HepG2 (cell line): ENCODE results near the gene PSENEN. TPM values are rescaled to one million over a fixed set of nuclear protein-coding genes. Genes with fewer than 3 reads are reported as not detected.

Experiments used
- ATAC-seq: fragments of 200-7000 bp; cut with Tn5 transposase; 3 replicates; pipeline ENCODE4 v1.9.1; 2020; ENCODE audit warnings: mild to moderate bottlenecking, moderate library complexity
- BruUV-seq: library from RNA; stranded (reverse); fragments of 400-500 nt; replicated peaks from 2 replicates; lab custom pipeline; 2021; lab: Mats Ljungman, UMichigan
- CTCF ChIA-PET: fragments of 300-600 bp; formaldehyde crosslinking; extraction: SDS; loops from one replicate; lab custom pipeline; 2021; ENCODE audit warnings: low total read pairs, inconsistent platforms, low intra/inter-chr PET ratio; lab: Yijun Ruan, JAX
- POLR2A ChIA-PET: fragments of 350-600 bp; sonication (Branson Sonifier 250); formaldehyde crosslinking; loops from one replicate; lab custom pipeline; 2020; ENCODE audit warnings: antibody characterized with exemption, inconsistent platforms; lab: Yijun Ruan, JAX
- DNase-seq: peaks from one replicate; pipeline ENCODE4 v3.0.0-alpha.2; 2015; ENCODE audit warnings: low spot score
- FAIRE-seq: peaks from 3 replicates; lab custom pipeline; 2011; peaks lifted over from hg19 to GRCh38; lab: Jason Lieb, UNC
- H2AFZ ChIP-seq: one replicate; pipeline ENCODE4 v1.6.1; 2011; ENCODE audit warnings: low read length, inconsistent platforms
- H3K27ac ChIP-seq: fragments of 300-600 bp; 3 replicates; pipeline ENCODE4 v1.8.0; 2011; ENCODE audit warnings: mixed run types, mild to moderate bottlenecking, mixed read lengths, low read length, inconsistent platforms; ENCODE audit not compliant: insufficient read depth; ENCODE audit errors: extremely low read length
- H3K27me3 ChIP-seq, 2 experiments: fragments of 200-600 bp in 1 of 2; 2 replicates in 1 of 2; 3 replicates in 1 of 2; pipeline versions ENCODE4 v1.6.0 to v1.8.0; 2011; ENCODE audit warnings: low read length in 2 of 2, mild to moderate bottlenecking in 2 of 2, moderate library complexity in 2 of 2, inconsistent platforms in 1 of 2; ENCODE audit not compliant: insufficient read depth in 2 of 2, control insufficient read depth in 1 of 2
- H3K36me3 ChIP-seq, 2 experiments: fragments of 200-600 bp in 1 of 2; replicated peaks in 1 of 2; 2 replicates in 1 of 2; 3 replicates in 1 of 2; pipeline versions ENCODE4 v1.5.1 to v1.8.0; 2011; ENCODE audit warnings: low read length in 2 of 2, inconsistent platforms in 1 of 2; ENCODE audit not compliant: insufficient read depth in 2 of 2, control insufficient read depth in 1 of 2
- H3K4me1 ChIP-seq: 2 replicates; pipeline ENCODE4 v1.5.1; 2012; ENCODE audit warnings: low read length, inconsistent platforms; ENCODE audit not compliant: insufficient read depth
- H3K4me2 ChIP-seq: 2 replicates; pipeline ENCODE4 v1.6.0; 2011; ENCODE audit warnings: low read depth, low read length, inconsistent platforms
- H3K4me3 ChIP-seq, 3 experiments: fragments of 200-600 bp in 1 of 3; sonication (generic), shearing (Covaris generic) in 1 of 3; replicated peaks in 1 of 3; 2 replicates each; pipeline ENCODE4 v1.5.1; 2011 to 2016; ENCODE audit warnings: low read length in 3 of 3, inconsistent platforms in 2 of 3, low read depth in 2 of 3, mild to moderate bottlenecking in 2 of 3, control low read depth in 1 of 3, mixed read lengths in 1 of 3; ENCODE audit not compliant: insufficient read depth in 1 of 3
- H3K79me2 ChIP-seq: one replicate; pipeline ENCODE4 v1.6.1; 2011; ENCODE audit warnings: low read length, inconsistent platforms; ENCODE audit not compliant: insufficient read depth
- H3K9ac ChIP-seq: 2 replicates; pipeline ENCODE4 v1.6.0; 2011; ENCODE audit warnings: mild to moderate bottlenecking, low read depth, low read length, inconsistent platforms; ENCODE audit not compliant: insufficient read depth
- H3K9me3 ChIP-seq: 2 replicates; pipeline ENCODE4 v1.5.1; 2012; ENCODE audit warnings: mild to moderate bottlenecking, low read length
- H4K20me1 ChIP-seq: 2 replicates; pipeline ENCODE4 v1.6.0; 2011; ENCODE audit warnings: inconsistent platforms, mild to moderate bottlenecking, low read length, moderate library complexity; ENCODE audit not compliant: insufficient read depth
- EED ChIP-seq: sonication (generic); formaldehyde crosslinking; IDR thresholded peaks from 2 replicates; pipeline ENCODE4 v1.5.0; 2020; ENCODE audit warnings: mild to moderate bottlenecking, missing genetic modification reagents
- HNRNPLL ChIP-seq: fragments of 200-400 bp; formaldehyde crosslinking; IDR thresholded peaks from 2 replicates; pipeline ENCODE4 v1.6.1; 2017; ENCODE audit warnings: mild to moderate bottlenecking, low read depth, low read length; ENCODE audit not compliant: poor library complexity, severe bottlenecking
- MAZ ChIP-seq, 2 experiments: sonication (generic) in 1 of 2; formaldehyde crosslinking in 1 of 2; IDR thresholded peaks; 2 replicates each; pipeline versions ENCODE4 v1.5.0 to v1.6.1; 2012 to 2020; ENCODE audit warnings: low read depth in 2 of 2, mild to moderate bottlenecking in 2 of 2, borderline replicate concordance in 1 of 2, improper control_type of control experiment in 1 of 2, low read length in 1 of 2, missing genetic modification reagents in 1 of 2, moderate library complexity in 1 of 2
- NCOA5 ChIP-seq: sonication (generic); formaldehyde crosslinking; IDR thresholded peaks from 2 replicates; pipeline ENCODE4 v1.4.0; 2020; ENCODE audit warnings: missing genetic modification reagents
- RAD21 ChIP-seq: fragments of 450-650 bp; formaldehyde crosslinking; IDR thresholded peaks from 2 replicates; pipeline ENCODE4 v1.5.0; 2020; ENCODE audit warnings: mild to moderate bottlenecking
- TBX2 ChIP-seq: sonication (generic); formaldehyde crosslinking; IDR thresholded peaks from 2 replicates; pipeline ENCODE4 v1.5.0; 2020; ENCODE audit warnings: missing genetic modification reagents, mild to moderate bottlenecking, borderline replicate concordance
- ZFP91 ChIP-seq: sonication (generic); formaldehyde crosslinking; IDR thresholded peaks from 2 replicates; pipeline ENCODE4 v1.9.0; 2022; ENCODE audit warnings: missing genetic modification reagents, mild to moderate bottlenecking, borderline replicate concordance
- ZNF768 ChIP-seq: sonication (generic); formaldehyde crosslinking; IDR thresholded peaks from 2 replicates; pipeline ENCODE4 v1.4.0; 2020; ENCODE audit warnings: missing genetic modification reagents
- ZNF788 ChIP-seq: sonication (generic); formaldehyde crosslinking; IDR thresholded peaks from 2 replicates; pipeline ENCODE4 v1.5.0; 2020; ENCODE audit warnings: mild to moderate bottlenecking, missing genetic modification reagents, borderline replicate concordance
- WGBS: methylation state at CpG from one replicate; pipeline ENCODE4 v1.1.6; 2017; ENCODE audit warnings: low lambda C conversion rate; 5-methylcytosine and 5-hydroxymethylcytosine counted together
- in situ Hi-C: cut with HindIII; loops from 2 replicates; pipeline ENCODE4 v1.10.0; 2017; ENCODE audit warnings: low pct_unique_long_range_greater_than_20kb; ENCODE audit not compliant: extremely low pct_ligation_motif_present
- intact Hi-C: fragments of 100-400 bp; cut with micrococcal nuclease; formaldehyde crosslinking; loops from one replicate; pipeline ENCODE4 v1.10.0; 2022; ENCODE audit not compliant: unreplicated experiment
- polyA plus RNA-seq, 8 experiments: library from polyadenylated mRNA; depleted of rRNA in 3 of 8; stranded (reverse) in 7 of 8; unstranded in 1 of 8; fragments of >200 nt; fragmentation: Illumina TruSeq in 4 of 8; extraction: Trizol in 4 of 8; gene quantifications; 2 replicates each; pipeline versions ENCODE4 v1.2.1 to v1.2.3, GENCODE V29; 2011 to 2016; ENCODE audit warnings: low read depth in 4 of 8, missing spikeins in 1 of 8, mixed read lengths in 1 of 8; ENCODE audit not compliant: insufficient read depth in 1 of 8
- total RNA-seq, 5 experiments: library from RNA; depleted of rRNA; stranded (reverse); fragments of >200 nt; fragmentation: Illumina TruSeq; extraction: Trizol; gene quantifications; 2 replicates each; pipeline ENCODE4 v1.2.3, GENCODE V29; 2016; ENCODE audit warnings: low read depth in 1 of 5
- TF ChIP-seq, protein P1 (sequence below), 2 experiments: fragments of 450-650 bp in 1 of 2; sonication (generic) in 1 of 2; formaldehyde crosslinking in 1 of 2; IDR thresholded peaks; 2 replicates each; pipeline versions ENCODE4 v1.6.1 to v1.8.0; 2016 to 2022; ENCODE audit warnings: antibody characterized with exemption in 1 of 2, mild to moderate bottlenecking in 1 of 2, missing genetic modification reagents in 1 of 2

The PSENEN gene
- total and polyA plus RNA-seq, 2 of the 13 experiments (the other 11 are each of a cell fraction or from before 2014, with no cell fraction given) = 16.9 to 34.2 TPM

DNA sequence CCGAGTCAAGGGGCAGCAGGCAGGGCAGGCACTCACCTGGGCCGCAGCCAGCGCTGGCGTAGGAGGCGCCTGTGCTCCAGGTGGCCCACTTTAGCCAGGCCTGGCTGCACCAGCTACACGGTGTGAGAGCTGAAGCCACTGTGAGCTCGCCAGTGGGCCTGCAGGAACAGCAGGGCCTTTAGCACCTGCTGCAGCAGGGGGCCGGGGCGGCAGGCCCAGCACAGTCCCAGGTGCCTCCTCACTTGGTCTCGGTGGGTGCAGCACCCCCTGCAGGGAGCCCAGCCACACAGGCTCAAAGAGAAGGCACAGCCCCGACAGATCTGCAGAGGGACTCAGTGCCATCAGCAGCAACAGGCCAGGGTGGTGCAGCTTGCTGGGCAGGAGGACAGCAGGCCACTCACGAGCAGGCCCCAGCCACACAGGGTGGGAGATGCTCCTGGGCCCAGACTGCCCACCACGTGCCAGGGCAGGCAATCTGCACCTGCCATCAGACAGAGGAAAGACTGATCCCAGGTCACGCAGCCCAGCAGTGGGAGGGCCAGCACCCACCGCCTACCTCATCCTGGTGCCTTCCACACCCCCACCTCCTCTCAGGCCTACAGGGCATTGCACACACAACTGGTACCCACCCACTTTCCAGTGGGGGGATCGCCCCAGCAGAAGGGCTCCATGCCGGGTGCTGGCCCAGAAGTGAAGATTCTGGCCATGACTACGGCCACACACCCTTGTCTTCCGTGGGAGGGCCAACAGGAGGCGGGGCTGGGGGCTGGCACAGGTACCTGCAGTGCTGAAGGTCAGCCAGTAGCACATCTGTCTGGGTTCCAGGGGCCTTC lies 45.7 kb downstream of the PSENEN start:
- H3K4me3 ChIP-seq = peak overlapping the region in 2 of 3 experiments; percentile 13 to 34; a peak in 1 of 6 replicates
- no peaks in the 10 kb centered on the region for H4K20me1 ChIP-seq
- H3K9me3 ChIP-seq = no peaks in the 10 kb centered on the region
- H3K9ac ChIP-seq = peak overlapping the region; percentile 11; the same call in 1 of the 2 replicates
- H3K36me3 ChIP-seq = no peaks in the 10 kb centered on the region
- ChIA-PET CTCF (no interaction called here), POLR2A (interaction anchor here (1.2 to 1.6 kb wide), 4 partner anchors 43 to 57 kb away, joined by 3 read pairs; partner anchors contain the start of genes LIN37 and PSENEN)
- no TSS peak for BruUV-seq
- H3K4me1 ChIP-seq = peaks cover 36% of the 10 kb centered on the region
- intact Hi-C loops = loop anchor here (1.0 kb wide), 1 partner anchor 50 kb away; no protein-coding TSS in a partner anchor
- no peaks in the 10 kb centered on the region for H3K79me2 ChIP-seq
- H3K27me3 ChIP-seq = peaks cover 0 to 4% of the 10 kb centered on the region in 2 experiments; a peak in 3 of 5 replicates
- ATAC-seq = peak; percentile 84
- peak overlapping the region; percentile 61 for H3K4me2 ChIP-seq
- in situ Hi-C loops = no loop called here
- WGBS = 43% methylated on average over 8 of the region's 20 CpGs
- no peak overlapping the region for H3K27ac ChIP-seq
- DNase-seq = peak; percentile 40
- no peak for FAIRE-seq
- no peak overlapping the region for H2AFZ ChIP-seq
- TF ChIP-seq NCOA5 (CRISPR knock-in tag) (no peak), HNRNPLL (peak; percentile 14), EED (CRISPR knock-in tag) (0 out of 2 replicates have a peak, but pooled peaks have one; percentile 58), ZFP91 (CRISPR knock-in tag) (peak; percentile 79; the same call in 1 of the 2 replicates), ZNF768 (peak; percentile 35; the same call in 1 of the 2 replicates), TBX2 (peak; percentile 49; the same call in 1 of the 2 replicates), RAD21 (CRISPR knock-in tag) (peak; percentile 71), ZNF788 (peak; percentile 75; the same call in 1 of the 2 replicates), MAZ (IDR thresholded peaks at IDR 0.05; ENCODE audit: borderline replicate concordance, low read depth, low read length) (no peak), MAZ (CRISPR knock-in tag; IDR thresholded peaks at IDR 0.05; ENCODE audit: low read depth) (peak; percentile 61; the same call in 1 of the 2 replicates)
- TF ChIP-seq, protein P1, sequence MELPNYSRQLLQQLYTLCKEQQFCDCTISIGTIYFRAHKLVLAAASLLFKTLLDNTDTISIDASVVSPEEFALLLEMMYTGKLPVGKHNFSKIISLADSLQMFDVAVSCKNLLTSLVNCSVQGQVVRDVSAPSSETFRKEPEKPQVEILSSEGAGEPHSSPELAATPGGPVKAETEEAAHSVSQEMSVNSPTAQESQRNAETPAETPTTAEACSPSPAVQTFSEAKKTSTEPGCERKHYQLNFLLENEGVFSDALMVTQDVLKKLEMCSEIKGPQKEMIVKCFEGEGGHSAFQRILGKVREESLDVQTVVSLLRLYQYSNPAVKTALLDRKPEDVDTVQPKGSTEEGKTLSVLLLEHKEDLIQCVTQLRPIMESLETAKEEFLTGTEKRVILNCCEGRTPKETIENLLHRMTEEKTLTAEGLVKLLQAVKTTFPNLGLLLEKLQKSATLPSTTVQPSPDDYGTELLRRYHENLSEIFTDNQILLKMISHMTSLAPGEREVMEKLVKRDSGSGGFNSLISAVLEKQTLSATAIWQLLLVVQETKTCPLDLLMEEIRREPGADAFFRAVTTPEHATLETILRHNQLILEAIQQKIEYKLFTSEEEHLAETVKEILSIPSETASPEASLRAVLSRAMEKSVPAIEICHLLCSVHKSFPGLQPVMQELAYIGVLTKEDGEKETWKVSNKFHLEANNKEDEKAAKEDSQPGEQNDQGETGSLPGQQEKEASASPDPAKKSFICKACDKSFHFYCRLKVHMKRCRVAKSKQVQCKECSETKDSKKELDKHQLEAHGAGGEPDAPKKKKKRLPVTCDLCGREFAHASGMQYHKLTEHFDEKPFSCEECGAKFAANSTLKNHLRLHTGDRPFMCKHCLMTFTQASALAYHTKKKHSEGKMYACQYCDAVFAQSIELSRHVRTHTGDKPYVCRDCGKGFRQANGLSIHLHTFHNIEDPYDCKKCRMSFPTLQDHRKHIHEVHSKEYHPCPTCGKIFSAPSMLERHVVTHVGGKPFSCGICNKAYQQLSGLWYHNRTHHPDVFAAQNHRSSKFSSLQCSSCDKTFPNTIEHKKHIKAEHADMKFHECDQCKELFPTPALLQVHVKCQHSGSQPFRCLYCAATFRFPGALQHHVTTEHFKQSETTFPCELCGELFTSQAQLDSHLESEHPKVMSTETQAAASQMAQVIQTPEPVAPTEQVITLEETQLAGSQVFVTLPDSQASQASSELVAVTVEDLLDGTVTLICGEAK (IDR thresholded peaks at IDR 0.05) = no peak
- TF ChIP-seq, protein P1 (CRISPR knock-in tag; IDR thresholded peaks at IDR 0.05) = 0 out of 2 replicates have a peak, but pooled peaks have one; percentile 33
